H1 (cell line): ENCODE data around the gene DLG5.

Source experiments
- POLR2A ChIP-seq, 2 experiments: IDR thresholded peaks; 1 replicate in 1 of 2; 2 replicates in 1 of 2; pipeline ENCODE4 v1.6.1; 2011; ENCODE audit warnings: low read depth in 2 of 2, low read length in 2 of 2, mild to moderate bottlenecking in 2 of 2; ENCODE audit errors: control extremely low read depth in 1 of 2
- POLR2AphosphoS5 ChIP-seq: IDR thresholded peaks from 2 replicates; pipeline ENCODE4 v1.6.1; 2011; ENCODE audit warnings: low read depth, low read length
- TAF1 ChIP-seq: IDR thresholded peaks from 2 replicates; pipeline ENCODE4 v1.6.1; 2011; ENCODE audit warnings: mild to moderate bottlenecking, low read depth, low read length
- TF ChIP-seq, protein P1 (sequence below), 3 experiments: IDR thresholded peaks; 1 replicate in 2 of 3; 2 replicates in 1 of 3; pipeline versions ENCODE4 v1.5.1 to v1.6.1; 2011; ENCODE audit warnings: low read length in 3 of 3, mild to moderate bottlenecking in 3 of 3, inconsistent platforms in 2 of 3, low read depth in 1 of 3, moderate library complexity in 1 of 3; ENCODE audit not compliant: insufficient read depth in 1 of 3; ENCODE audit errors: control extremely low read depth in 1 of 3

DNA sequence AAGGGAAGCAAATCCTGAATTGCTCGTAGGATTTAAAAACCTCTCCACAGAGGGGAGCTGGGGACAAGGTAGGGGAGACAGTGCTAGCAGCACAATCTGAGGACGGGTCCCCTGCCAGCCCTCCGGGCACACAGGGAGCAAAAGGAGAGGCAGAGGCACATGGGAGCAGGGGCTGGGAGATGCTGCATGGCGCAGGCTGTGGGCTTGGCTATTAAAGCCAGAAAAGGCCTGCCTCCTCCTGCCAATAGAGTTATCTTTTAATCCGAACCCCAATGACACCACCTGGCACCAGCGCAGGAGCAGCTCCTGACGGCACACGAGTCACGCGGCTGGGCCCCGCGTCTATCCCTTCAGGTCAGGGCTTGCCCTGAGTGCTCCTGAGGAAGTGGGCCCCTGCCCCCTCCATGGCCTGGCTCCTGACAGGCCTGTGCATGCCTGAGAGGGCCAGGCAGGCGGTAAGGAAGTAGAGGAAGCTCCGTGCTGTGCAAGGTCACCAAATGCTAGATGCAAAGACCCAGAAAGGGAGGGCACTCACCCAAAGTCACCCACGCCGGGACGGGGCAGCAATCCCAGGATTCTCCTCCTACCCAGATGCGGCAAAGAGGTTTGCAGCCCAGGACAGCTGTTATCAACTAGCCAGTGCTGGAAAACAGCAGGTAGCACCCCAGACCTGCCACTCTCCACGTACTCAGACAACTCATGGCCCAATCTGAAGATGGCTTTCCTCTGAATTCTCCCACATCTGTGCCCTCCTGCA is 28.1 kb downstream of the DLG5 start:
- TF ChIP-seq POLR2A (IDR thresholded peaks at IDR 0.05; ENCODE audit: control extremely low read depth in 1 of 2, low read depth in 2 of 2, low read length in 2 of 2): no peak
- TF ChIP-seq, protein P1, sequence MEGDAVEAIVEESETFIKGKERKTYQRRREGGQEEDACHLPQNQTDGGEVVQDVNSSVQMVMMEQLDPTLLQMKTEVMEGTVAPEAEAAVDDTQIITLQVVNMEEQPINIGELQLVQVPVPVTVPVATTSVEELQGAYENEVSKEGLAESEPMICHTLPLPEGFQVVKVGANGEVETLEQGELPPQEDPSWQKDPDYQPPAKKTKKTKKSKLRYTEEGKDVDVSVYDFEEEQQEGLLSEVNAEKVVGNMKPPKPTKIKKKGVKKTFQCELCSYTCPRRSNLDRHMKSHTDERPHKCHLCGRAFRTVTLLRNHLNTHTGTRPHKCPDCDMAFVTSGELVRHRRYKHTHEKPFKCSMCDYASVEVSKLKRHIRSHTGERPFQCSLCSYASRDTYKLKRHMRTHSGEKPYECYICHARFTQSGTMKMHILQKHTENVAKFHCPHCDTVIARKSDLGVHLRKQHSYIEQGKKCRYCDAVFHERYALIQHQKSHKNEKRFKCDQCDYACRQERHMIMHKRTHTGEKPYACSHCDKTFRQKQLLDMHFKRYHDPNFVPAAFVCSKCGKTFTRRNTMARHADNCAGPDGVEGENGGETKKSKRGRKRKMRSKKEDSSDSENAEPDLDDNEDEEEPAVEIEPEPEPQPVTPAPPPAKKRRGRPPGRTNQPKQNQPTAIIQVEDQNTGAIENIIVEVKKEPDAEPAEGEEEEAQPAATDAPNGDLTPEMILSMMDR (IDR thresholded peaks at IDR 0.05; ENCODE audit: control extremely low read depth in 1 of 3, insufficient read depth in 1 of 3, low read depth in 1 of 3, low read length in 3 of 3): no peak
- no peak for TF ChIP-seq TAF1
- TF ChIP-seq POLR2AphosphoS5: no peak
